ENCODE results near the gene PANX3.

The PANX3 gene

DNA sequence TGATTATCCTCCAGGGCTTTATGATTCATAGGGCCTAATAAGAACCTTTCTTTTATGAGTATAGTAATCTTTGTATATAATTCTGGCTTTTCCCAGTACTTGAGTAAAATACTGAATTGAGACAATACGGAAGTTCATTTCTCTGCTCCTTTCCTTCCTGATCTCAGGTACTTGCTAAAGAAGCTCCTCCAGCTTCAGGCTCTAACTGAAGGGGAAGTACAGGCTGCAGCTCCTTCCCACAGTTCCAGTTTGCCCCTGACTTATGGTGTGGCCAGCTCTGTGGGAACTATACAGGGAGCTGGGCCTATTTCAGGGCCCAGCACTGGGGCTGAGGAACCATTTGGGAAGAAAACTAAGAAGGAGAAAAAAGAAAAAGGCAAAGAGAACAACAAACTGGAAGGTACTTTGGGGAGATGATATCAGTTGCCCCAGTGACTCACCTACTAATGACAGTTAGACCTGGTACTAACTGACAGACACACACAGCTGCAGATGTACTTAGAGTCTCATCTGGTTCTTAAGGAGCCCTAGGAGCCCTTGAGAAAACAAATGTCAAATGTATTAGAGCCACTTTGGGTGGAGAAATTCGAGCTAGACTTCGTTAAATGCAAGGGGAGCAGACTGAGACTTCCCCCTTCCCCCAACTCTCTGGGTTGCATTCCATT, 14.4 kb downstream of the PANX3 start:
- TF ChIP-seq, protein P1, sequence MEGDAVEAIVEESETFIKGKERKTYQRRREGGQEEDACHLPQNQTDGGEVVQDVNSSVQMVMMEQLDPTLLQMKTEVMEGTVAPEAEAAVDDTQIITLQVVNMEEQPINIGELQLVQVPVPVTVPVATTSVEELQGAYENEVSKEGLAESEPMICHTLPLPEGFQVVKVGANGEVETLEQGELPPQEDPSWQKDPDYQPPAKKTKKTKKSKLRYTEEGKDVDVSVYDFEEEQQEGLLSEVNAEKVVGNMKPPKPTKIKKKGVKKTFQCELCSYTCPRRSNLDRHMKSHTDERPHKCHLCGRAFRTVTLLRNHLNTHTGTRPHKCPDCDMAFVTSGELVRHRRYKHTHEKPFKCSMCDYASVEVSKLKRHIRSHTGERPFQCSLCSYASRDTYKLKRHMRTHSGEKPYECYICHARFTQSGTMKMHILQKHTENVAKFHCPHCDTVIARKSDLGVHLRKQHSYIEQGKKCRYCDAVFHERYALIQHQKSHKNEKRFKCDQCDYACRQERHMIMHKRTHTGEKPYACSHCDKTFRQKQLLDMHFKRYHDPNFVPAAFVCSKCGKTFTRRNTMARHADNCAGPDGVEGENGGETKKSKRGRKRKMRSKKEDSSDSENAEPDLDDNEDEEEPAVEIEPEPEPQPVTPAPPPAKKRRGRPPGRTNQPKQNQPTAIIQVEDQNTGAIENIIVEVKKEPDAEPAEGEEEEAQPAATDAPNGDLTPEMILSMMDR (conservative IDR thresholded peaks at IDR 0.05; ENCODE audit: low read depth, low read length): no peak
- Histone ChIP-seq H3K4me2 (no peak overlapping the region), H3K36me3 (ENCODE audit: insufficient read depth) (no peaks in the 10 kb centered on the region), H3K9ac (no peak overlapping the region), H2AFZ (ENCODE audit: low read depth) (no peak overlapping the region), H3K27ac (no peak overlapping the region), H3K27me3 (ENCODE audit: insufficient read depth, low read depth) (no peaks in the 10 kb centered on the region), H3K4me3 (IDR thresholded peaks at IDR 0.05; ENCODE audit: insufficient read depth, low read depth, low read length) (no peak overlapping the region), H4K20me1 (ENCODE audit: insufficient read depth) (no peaks in the 10 kb centered on the region), H3K4me1 (ENCODE audit: low read depth, poor library complexity, severe bottlenecking) (peaks cover 6% of the 10 kb centered on the region), H3K79me2 (ENCODE audit: insufficient read depth, low read depth) (peaks cover 21% of the 10 kb centered on the region; the same call in 1 of the 2 replicates)

DNA sequence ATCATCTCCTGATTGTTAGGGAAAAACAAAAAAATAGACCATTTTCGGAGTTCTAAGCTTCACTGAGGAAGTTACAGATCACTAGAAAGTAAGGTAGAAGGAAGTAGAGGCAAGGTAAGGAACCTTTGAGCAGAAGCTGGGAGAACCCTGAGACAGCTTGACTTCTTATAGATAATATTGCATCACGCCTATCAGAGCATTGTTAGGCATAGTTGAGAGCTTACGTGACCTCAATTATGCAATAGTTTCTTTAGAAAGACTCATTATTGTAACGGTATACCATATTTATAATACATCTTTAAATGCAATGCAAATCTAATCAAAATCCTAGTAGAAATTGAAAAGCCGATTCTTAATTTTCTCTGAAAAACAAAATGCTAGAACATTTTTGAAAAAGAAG, 16.3 kb downstream of the PANX3 start:
- peaks cover 6% of the 10 kb centered on the region for H3K4me1 ChIP-seq (ENCODE audit: low read depth, poor library complexity, severe bottlenecking)
- no peak overlapping the region for H3K27ac ChIP-seq
- H3K4me3 ChIP-seq (IDR thresholded peaks at IDR 0.05; ENCODE audit: insufficient read depth, low read depth, low read length): no peak overlapping the region
- TF ChIP-seq, protein P1 (conservative IDR thresholded peaks at IDR 0.05; ENCODE audit: low read depth, low read length): no peak
- H3K36me3 ChIP-seq (ENCODE audit: insufficient read depth): no peaks in the 10 kb centered on the region
- no peaks in the 10 kb centered on the region for H3K27me3 ChIP-seq (ENCODE audit: insufficient read depth, low read depth)
- no peak overlapping the region for H2AFZ ChIP-seq (ENCODE audit: low read depth)
- H3K9ac ChIP-seq: no peak overlapping the region
- H3K79me2 ChIP-seq (ENCODE audit: insufficient read depth, low read depth): peaks cover 21% of the 10 kb centered on the region; the same call in 1 of the 2 replicates
- no peaks in the 10 kb centered on the region for H4K20me1 ChIP-seq (ENCODE audit: insufficient read depth)
- H3K4me2 ChIP-seq: no peak overlapping the region

DNA sequence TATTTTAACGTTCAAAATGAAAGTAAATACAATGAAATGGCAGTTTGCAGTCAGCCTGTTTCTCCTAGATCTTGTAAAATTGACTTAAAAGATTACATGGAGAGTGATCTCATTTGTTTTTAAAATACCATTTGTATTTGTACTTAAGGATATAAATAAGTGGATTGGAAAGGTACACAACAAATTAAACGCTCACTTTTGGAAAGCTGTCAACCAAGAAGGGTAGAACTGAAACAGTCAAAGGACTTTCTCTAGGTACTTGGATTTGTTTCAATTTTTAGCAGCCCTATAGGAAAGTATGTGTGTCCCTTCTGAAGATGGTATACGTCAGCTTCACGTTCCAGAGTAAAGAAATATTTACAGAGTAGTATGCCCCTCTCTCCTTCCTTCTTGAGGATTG, 18.7 kb downstream of the PANX3 start:
- H3K9ac ChIP-seq: no peak overlapping the region
- H4K20me1 ChIP-seq (ENCODE audit: insufficient read depth): no peaks in the 10 kb centered on the region
- H3K27ac ChIP-seq: no peak overlapping the region
- no peaks in the 10 kb centered on the region for H3K27me3 ChIP-seq (ENCODE audit: insufficient read depth, low read depth)
- H3K79me2 ChIP-seq (ENCODE audit: insufficient read depth, low read depth): no peaks in the 10 kb centered on the region; the same call in 1 of the 2 replicates
- no peaks in the 10 kb centered on the region for H3K36me3 ChIP-seq (ENCODE audit: insufficient read depth)
- H3K4me1 ChIP-seq (ENCODE audit: low read depth, poor library complexity, severe bottlenecking): no peaks in the 10 kb centered on the region
- no peak overlapping the region for H3K4me3 ChIP-seq (IDR thresholded peaks at IDR 0.05; ENCODE audit: insufficient read depth, low read depth, low read length)
- TF ChIP-seq, protein P1 (conservative IDR thresholded peaks at IDR 0.05; ENCODE audit: low read depth, low read length): no peak
- no peak overlapping the region for H3K4me2 ChIP-seq
- no peak overlapping the region for H2AFZ ChIP-seq (ENCODE audit: low read depth)

DNA sequence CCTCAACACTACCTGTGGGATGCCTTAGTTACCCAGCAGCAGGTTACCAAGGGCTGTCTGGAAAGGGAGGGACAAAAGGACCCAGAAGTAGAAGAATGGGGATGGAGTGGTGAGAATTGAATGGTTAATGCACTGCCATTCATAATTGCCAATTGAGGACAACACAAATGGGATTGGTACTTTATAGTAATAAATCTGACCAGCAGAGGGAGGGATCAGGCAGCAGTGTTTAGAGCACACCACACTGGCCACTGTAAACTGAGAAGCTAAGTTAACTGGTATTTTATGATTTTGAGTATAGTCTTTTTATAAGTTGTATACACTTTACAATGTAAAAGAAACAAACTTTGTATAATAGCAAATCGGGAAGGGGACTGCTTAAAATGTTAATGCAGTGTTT, 22.1 kb downstream of the PANX3 start:
- no peaks in the 10 kb centered on the region for H4K20me1 ChIP-seq (ENCODE audit: insufficient read depth)
- no peak overlapping the region for H3K4me2 ChIP-seq
- no peak overlapping the region for H3K27ac ChIP-seq
- no peaks in the 10 kb centered on the region for H3K4me1 ChIP-seq (ENCODE audit: low read depth, poor library complexity, severe bottlenecking)
- no peak overlapping the region for H3K9ac ChIP-seq
- H3K27me3 ChIP-seq (ENCODE audit: insufficient read depth, low read depth): no peaks in the 10 kb centered on the region
- no peak overlapping the region for H3K4me3 ChIP-seq (IDR thresholded peaks at IDR 0.05; ENCODE audit: insufficient read depth, low read depth, low read length)
- no peaks in the 10 kb centered on the region for H3K79me2 ChIP-seq (ENCODE audit: insufficient read depth, low read depth)
- H3K36me3 ChIP-seq (ENCODE audit: insufficient read depth): no peaks in the 10 kb centered on the region
- H2AFZ ChIP-seq (ENCODE audit: low read depth): no peak overlapping the region
- TF ChIP-seq, protein P1 (conservative IDR thresholded peaks at IDR 0.05; ENCODE audit: low read depth, low read length): peak; percentile 42; the same call in 1 of the 2 replicates
